GM19455 (cell line): ENCODE results near the gene GRXCR2.
"Not testable (repeated sequence)": the region's sequence is repeated elsewhere in the genome, so short reads cannot be mapped to it uniquely, and the experiment has no call there.

Experiments used
- ATAC-seq: cut with Tn5 transposase; IDR thresholded peaks from one replicate; pipeline ENCODE4 v1.9.1; 2021; ENCODE audit not compliant: unreplicated experiment

The GRXCR2 gene, protein sequence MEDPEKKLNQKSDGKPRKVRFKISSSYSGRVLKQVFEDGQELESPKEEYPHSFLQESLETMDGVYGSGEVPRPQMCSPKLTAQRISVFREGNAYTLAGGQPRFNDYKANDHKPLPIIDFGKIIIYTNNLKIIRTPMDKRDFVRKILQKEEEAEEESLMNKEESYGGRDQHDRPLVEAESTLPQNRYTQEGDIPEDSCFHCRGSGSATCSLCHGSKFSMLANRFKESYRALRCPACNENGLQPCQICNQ

DNA sequence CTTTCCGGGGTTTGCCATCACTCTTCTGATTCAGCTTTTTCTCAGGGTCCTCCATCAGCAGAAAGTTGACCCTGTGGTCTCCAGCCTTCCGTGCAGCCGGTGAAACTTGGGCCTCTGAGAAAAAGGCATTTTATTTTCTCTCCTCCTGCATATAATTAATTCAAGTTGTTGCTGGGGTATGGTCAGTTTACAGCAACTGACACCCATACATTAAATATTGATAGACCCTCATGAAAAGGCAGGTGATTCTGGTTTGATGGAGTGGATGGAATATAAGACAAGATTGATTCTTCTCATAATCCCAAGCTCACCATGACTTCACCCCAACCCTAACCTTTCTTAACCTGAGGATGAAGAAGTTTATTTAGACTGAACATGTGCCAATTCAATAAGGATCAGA, at the start of gene GRXCR2:
Gene GRXCR2, minus strand, starts transcription at position 101 of the 400 bp plus-strand sequence. Its CDS starts 46 bp downstream, at position 55.
- no peak for ATAC-seq

DNA sequence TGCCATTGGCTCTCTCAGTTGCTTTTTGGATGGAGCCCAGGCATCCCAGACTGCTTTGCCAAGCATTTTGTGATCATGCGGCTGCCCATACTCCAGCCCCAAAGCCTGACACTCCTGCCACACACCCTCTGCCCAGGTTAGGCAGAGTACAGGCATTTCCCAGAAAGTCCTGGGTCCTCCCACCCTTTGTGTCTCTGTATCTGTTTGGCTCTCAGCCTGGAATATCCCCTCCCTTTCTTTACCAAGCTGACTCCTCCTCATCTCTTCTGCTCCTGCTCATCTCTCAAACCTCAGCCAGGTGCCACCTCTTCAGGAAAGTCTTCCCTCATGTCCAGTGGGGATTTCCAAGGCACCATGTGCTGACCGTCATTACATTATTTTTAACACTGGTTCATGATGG, 49.2 kb upstream of the GRXCR2 start:
- no peak for ATAC-seq

DNA sequence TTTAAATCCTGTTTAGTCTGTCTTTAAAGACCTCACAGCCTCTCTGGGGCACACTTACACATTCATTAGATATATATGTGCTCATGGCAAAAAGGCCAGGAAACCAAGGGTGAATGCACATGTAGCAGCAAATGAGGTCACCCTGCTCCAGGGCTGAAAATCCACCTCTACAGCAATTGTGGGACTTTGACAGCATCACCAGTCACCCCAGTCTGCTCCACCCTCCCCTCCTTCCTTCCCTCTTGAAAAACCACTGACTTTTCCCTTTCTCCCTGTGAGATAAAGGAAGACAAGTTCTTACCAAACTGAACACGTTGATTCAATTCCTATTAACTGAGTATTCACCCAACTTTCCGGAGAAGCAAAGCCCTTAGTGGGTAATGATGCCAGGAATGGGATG, 48.4 kb upstream of the GRXCR2 start:
- no peak for ATAC-seq

DNA sequence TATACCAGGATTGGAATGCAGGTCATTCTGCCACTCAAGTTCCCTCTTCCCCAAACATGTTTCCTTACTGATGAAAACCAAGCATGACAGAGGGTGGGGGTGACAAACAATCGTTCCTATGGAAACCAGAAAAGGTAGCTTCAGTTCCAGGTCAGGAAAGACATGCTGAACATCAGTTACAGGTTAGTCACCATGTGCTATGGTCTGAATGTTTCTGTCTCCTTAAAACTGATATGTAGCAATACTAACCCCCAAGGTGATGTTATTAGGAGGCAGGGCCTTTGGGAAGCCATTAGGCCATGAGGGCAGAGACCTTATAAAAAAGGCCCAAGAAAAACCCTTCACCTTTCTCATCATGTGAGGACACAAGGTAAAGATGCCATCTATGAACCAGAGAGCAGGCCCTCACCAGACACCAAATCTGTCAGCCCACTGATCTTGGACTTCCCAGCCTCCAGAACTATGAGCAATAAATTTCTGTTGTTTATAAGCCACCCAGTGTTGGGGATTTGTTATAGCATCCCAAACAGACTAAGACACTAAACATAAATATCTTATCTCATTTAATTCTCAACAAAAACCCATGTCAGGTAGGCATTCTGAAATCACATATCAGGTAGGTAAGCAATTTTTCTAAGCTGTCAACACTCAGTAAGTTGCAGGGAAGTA, 47.9 kb upstream of the GRXCR2 start:
- no peak for ATAC-seq

DNA sequence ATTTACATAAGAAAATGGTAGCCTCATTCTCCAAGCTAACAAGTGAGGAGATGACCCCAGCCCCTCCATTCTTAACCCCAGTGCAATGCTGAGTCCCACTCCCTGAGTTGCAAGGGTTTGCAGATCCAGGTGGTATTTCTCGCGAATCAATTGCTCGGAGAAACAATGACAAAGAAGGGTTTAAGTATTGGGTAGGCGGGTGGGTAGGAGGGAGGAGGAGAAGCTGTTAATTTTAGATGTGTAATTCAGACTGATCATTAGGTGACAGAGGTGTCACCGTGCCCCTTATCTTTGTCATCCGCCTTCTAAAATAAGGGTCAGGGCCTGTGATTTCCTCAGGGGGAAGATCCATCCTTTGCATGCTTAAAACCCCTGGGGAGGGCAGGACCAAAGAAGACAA, 46.6 kb upstream of the GRXCR2 start:
- no peak for ATAC-seq

DNA sequence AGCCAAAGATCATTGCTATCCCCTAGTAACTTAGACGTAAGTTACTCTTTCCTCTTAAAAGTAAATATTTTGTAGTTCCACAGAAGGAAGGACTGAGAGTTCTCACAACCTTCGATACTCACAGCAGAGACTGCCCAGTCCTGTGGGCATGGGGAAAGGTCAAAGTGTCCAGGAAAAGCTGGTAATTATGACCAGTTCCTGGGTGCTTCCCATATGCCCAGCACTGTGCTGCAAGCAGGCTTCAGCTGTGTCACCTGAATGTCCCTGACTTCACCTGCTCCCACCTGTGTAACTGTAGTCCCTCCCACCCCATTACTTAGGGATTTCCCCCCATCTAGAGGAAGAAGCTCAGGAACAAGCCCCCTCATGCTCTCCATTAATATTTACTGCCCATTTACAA, 45.6 kb upstream of the GRXCR2 start:
- ATAC-seq, result no peak

DNA sequence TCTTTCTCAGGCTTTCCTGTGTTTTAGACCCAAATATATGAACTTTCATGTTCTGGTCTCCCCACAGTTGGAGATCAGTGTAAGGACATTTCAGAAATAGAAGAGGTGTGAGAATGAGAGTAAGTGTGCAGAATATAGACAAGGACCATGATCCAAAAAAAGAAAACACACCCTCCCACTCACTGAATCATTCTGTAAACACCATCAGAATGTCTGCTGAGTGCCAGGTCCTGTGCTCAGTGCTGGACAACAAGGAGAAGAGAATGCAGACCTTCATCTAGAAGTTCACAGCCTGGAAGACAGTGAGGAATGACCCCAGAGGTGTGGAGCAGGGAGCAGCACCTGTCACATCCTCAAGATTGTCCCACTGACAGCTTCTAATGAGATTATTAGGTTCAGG, 44.5 kb upstream of the GRXCR2 start:
- ATAC-seq, result no peak

DNA sequence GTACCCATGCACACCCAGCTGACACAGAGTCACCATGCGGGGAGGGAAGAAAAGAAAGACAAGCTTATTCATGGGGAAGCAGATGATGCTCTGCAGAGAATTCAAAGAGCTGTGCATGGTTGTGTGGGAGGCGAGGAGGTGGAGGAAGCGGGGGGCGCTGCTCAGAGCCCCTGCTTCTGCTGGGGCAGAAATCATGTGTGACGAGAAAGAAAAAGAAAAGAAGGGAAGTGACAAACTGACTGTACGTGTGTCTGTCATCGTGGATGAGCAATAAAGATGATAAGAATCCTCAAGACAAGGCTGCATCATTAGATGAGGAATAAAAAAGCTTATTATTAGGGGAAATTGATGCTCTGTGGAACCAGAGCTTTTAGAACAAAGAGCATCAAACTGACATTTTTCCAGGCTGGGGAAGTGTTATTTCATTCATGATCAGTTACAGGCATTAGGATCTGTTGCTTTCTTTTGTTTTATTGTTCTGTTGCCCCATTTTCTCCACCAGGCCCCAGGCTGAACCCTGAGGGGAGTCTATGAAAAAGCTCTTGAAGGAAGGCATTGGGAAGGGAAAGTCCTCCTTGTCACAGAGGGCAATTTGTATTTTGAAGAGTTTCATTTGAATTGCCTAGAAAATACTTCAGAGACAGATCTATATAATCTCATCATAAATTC, 43.3 kb upstream of the GRXCR2 start:
- no peak for ATAC-seq

DNA sequence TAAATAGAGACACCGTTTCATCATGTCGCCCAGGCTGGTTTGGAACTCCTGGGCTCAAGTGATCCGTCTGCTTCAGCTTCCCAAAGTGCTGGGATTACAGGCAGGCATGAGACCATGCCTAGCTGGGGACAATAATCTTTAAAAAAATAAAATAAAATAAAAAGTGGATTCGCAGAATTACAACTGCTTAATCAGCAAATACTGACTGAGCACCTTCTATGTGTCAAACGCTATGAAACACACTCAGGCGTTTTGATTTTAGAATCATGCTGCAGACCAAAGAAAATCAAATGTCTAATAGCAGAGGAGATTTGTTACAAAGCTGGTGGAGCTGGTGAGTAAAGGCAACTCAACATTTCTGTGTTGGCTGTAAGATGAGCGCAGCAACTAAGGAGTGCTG, 40.9 kb upstream of the GRXCR2 start:
- ATAC-seq, result no peak

DNA sequence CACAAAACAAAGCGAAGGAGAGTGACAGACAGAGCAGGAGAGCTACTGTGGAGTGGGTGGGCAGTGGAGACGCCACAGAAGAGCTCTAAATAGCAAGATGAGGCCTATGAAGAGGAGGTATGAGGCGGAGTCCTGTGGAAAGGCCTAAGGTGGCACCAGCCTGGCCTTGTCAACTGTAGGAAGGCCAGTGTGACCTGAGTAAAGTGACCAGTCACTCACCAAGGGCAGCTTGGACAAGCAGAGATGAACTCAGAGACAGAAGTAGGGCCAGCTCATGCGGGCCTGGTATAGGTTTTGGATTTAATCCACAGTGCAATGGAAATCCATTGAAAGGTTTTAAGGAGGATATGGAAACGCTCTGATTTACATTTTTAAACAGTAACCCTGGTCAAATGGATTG, 39.8 kb upstream of the GRXCR2 start:
- no peak for ATAC-seq

DNA sequence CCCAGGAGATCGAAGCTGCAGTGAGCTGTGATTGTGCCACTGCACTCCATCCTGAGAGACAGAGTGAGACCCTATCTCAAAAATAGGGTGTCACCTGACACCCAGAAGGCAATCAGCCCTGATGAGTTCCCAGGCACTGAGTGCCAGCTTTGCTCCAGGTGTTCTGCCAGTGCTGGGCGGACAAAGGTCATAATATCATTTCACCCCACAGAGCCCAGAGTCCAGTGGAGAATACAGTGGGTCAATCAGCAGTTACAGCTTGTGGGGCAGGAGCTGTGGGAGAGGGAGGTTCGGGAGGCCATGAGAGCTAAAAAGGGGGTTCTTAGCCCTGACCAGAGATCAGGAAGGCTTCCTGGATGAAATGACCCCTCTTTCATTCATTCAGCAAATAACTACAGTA, 39.2 kb upstream of the GRXCR2 start:
- ATAC-seq, result no peak

DNA sequence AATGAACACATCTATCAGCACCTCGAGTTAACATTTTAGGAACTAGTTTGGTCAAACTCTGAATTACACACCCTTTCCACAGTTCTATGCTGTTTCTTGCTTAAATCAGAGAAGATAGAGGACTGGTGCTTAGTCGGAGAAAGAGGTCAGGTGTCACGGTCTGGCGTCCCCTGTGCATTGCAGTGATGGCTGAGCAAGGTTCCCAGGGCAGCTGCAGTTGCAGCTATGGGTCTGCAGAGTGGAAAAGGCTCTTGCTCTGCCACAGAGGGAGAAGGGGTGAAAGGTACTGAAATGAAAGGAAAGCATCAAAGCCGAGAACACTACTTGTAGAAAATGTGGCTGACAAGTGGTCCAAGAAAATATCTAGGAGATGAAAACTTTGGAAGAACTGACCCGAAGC, 38.4 kb upstream of the GRXCR2 start:
- no peak for ATAC-seq

DNA sequence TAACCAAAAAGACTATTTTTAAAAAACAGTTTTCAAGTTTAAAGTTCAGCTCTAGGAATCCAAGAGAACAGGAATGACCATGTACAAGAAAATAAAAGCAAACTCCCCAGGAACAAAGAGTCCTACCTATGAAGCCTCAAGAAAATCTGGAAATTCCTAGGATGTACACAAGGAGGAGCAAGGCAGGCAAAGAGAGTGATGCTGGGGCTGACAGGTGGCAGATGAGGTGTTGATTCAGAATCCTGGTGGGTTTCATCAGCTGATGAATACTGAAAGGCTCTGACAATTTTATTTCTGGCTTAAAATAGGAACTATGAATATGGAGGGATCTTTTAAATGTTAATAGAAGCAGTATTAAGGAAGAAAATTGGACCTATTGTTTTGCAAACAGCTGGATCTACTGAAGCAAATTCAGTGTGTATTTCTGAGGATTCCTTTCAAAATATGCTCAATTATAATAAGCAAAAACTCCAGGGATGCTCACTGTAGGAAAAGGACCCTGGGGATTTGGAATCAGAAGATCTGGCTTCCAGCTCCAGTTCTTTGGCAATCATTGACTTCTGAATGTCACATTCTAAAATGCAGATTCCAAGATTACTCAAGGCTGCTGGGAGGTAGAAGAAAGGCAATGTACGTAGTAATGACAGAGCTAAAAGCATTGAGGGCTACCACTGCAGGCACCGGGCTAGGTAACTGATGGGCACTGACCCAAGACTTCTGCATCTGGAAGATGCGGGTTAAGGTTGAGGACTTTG, 35.6 kb upstream of the GRXCR2 start:
- no peak for ATAC-seq

DNA sequence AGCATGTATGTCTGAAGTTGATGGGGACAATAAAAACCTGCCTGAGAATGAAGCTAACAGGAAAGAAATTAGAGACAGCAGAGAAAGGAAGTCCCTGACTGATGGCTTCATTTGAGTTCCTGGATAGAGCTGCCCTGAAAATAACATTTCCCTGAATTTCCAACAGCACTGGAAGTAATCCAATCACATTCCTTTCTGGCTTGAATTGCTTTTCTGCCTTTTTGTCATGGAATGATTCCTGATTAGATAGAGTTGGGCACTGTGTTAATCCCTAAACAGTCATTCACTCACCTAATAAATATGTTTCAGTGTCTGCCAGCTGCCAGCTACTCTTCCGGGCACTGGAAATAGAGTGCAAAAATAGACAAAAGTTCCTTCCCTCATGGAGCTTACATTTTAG, 33.6 kb upstream of the GRXCR2 start:
- no peak for ATAC-seq

DNA sequence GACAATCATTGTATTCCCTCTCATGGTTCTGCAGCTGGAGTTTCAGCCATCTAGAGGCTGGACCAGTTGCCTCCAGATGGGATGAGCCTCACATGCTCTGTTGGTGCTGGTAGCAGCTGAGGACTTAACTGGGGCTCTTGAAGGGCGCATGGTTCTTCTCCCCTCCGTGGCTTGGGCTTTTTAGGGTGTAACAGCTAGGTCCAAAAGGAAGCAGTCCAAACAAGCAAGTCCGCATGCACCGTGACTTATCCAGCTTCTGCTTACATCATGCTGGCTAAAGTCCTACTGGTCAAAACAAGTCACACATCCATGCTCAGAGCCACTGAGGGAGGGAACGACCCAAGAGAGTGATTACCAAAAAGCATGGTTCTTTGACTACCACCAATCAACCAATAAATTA, 31.9 kb upstream of the GRXCR2 start:
- no peak for ATAC-seq

DNA sequence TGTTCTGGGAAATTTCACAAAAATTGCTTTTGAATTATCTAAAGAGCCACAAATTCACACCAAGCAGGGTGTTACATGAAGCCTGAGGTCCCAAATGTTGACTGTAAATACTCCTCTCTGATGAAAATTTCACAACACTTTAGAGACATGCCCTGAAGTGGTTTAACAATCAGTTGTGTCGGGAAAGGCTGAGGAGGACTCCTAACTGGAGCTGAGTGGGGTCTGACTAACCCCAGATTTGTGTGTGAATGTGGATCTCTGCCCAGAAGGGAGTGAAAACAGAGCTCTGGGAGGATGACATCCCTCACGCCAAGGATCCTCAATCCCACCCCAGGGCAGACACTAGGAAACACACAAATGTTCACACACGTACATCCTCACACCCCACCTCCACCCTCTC, 31.1 kb upstream of the GRXCR2 start:
- no peak for ATAC-seq

DNA sequence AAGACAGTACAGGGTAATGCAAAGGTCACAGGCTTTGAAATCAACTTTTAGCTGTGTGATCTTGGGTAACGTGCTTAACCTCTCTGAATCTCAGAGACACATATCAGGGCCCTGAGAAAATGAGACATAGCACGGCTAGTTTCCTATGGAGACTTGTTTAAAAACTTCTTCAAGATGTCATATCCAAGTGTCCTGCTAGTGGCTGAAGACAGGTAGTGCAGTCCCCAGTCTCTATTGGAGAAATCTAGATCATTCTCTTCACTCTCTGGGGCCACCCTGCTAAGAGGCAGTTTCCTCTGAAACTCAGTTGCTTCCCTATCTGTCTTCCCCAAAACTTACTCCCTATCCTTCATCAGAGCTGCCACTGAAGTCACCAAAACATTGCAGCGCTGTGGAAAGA, 30.3 kb upstream of the GRXCR2 start:
- no peak for ATAC-seq

DNA sequence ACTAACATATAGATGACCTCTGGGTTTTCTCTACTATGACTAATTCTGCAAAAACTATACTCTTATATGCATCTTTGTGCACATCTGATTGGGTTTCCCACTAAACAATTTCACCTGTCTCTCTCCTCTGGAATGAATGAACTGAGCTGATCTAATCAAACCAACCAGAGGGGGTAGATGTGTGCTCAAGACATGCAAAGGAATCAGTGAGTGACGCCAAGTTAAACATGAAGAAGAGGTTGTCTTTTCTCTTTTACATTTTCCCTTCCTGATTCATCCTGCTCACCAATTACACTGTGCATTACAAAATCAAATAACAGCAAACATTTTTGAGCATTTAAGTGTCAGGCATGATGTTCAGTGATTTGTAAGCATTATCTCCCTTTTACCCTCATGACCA, 29.6 kb upstream of the GRXCR2 start:
- no peak for ATAC-seq

DNA sequence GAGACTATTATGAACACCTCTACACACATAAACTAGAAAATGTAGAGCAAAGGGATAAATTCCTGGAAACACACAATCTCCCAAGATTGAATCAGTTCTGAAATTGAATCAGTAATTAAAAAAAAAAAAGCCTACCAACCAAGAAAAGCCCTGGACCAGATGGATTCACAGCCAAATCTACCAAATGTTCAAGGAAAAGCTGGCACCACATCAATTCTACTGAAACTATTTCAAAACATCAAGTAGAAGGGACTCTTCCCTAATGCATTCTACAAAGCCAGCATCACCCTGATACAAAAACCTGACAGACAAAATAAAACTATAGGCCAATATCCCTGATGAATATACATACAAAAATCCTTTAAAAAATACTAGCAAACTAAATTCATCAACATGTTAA, 25.4 kb upstream of the GRXCR2 start:
- ATAC-seq, result no peak

DNA sequence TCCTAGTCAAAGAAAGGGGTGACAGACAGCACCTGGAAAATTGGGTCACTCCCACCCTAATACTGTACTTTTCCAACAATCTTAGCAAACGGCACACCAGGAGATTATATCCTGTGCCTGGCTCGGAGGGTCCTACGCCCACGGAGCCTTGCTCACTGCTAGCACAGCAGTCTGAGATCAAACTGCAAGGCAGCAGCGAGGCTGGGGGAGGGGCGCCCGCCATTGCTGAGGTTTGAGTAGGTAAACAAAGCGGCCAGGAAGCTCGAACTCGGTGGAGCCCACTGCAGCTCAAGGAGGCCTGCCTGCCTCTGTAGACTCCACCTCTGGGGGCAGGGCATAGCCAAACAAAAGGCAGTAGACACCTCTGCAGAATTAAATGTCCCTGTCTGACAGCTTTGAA, 18.6 kb upstream of the GRXCR2 start:
- ATAC-seq, result not testable (repeated sequence)

DNA sequence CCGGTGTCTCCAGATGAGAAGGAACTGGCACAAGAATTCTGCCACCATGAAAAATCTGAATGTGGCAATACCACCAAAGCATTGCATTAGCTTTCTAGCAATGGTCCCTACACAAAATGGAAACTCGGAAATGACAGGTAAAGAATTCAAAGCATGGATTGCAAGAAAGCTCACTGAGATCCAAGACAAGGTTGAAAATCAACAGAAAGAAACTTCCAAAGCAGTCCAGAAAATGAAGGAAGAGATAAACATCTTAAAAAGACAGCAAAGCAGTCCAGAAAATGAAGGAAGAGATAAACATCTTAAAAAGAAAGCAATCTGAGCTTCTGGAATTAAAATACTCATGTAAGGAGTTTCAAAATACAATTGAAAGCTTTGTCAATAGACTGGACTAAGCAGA, 16.8 kb upstream of the GRXCR2 start:
- ATAC-seq, result no peak
